Transverse colon (tissue), 4 donors: Measurements from ENCODE around the gene PDE8A.

Experiments used
- CTCF ChIP-seq, 5 experiments: fragments of 200-600 bp in 3 of 5; fragments of 450-650 bp in 2 of 5; sonication (generic) in 3 of 5; IDR thresholded peaks; 1 replicate in 2 of 5; 2 replicates in 3 of 5; pipeline ENCODE4 v1.5.1; 2016 to 2017; ENCODE audit warnings: antibody characterized with exemption in 5 of 5, inconsistent platforms in 3 of 5, mild to moderate bottlenecking in 2 of 5, moderate library complexity in 1 of 5
- EP300 ChIP-seq: sonication (generic); formaldehyde crosslinking; IDR thresholded peaks from one replicate; pipeline ENCODE4 v1.6.1; 2017; ENCODE audit warnings: antibody characterized with exemption, low read depth
- POLR2A ChIP-seq: fragments of 450-650 bp; IDR thresholded peaks from one replicate; pipeline ENCODE4 v1.6.1; 2016; ENCODE audit warnings: antibody characterized with exemption, mild to moderate bottlenecking, moderate library complexity
- POLR2AphosphoS5 ChIP-seq, 3 donors: sonication (generic); formaldehyde crosslinking; IDR thresholded peaks; one replicate each; pipeline ENCODE4 v1.6.1; 2016; ENCODE audit warnings: antibody characterized with exemption in 3 of 3

DNA sequence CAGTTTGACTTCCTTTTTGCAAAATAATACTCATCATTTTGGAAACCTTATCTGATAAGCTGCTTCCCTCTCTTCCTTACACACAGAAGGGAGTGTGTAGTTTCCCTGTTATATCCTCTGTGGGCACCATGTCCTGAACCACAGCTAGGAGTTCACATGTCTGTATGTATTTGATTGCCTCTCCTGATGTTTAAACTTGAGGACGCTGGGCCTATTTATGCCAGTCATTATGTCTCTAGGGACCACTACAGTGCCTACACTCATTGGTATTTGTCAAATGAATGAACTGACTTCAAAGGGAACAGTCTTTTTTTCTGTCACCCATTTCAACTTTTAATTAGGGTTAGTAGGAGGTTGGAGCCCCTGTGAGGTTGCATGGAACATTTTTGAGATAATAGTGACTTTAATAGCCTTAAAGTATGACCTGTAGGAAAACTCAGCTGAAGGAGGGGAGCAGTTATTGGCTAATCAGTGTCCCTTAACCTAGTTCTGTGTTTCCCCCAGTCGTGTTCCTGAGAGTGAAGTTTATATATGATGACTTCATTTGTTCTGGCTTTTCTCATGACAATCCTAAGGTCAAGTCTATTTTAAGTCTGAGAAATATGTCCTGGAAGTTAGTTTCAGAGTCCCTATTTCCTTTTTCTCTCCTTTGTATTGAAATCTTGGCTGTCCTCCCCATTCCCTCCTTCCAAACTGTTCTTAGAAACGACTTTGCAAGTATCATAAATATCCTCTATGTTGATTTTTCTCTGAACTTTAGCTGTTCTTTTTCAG, 28.9 kb downstream of the PDE8A start:
- TF ChIP-seq CTCF (IDR thresholded peaks at IDR 0.05) (peak in 2 of 5 experiments; percentile 28 to 63), POLR2A (no peak), POLR2AphosphoS5 (IDR thresholded peaks at IDR 0.05) (peak in 1 of 3 donors; percentile 47), EP300 (no peak)
